GM19025 (cell line): ENCODE measurements around the gene C17orf50.

Experiments used
- ATAC-seq: cut with Tn5 transposase; IDR thresholded peaks from one replicate; pipeline ENCODE4 v1.9.1; 2021; ENCODE audit warnings: mild to moderate bottlenecking, low read depth, moderate library complexity; ENCODE audit not compliant: unreplicated experiment

Gene C17orf50

DNA sequence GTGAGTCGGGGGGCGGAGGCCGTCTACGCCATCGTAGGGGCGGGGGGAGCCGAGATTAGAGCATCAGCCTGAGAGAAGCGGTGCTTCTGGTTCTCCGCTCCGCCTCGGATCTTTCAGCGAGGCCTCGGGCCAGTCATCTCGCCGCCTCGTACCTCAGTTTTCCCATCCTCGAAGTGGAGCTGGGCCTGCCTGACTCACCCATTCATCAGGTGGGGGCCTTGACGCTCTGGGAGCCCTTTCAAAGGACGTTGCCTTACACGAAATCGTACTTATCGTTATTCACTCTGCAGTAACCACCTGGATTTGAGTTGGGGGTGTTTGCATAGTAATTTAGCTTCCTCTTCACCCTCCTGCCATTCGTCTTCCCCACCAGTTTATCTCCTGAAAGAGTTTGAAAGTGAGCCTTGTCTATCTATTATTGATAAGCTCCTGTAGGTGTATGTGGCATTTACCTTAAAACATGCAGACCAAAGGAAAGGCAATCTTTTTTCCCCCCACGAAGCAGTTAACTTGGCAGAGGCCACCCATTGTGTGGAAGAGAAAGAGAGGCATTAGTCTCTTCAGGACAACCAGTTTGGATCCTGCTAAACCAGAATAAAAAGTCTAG is 49.3 kb downstream of the C17orf50 start:
- no peak for ATAC-seq

DNA sequence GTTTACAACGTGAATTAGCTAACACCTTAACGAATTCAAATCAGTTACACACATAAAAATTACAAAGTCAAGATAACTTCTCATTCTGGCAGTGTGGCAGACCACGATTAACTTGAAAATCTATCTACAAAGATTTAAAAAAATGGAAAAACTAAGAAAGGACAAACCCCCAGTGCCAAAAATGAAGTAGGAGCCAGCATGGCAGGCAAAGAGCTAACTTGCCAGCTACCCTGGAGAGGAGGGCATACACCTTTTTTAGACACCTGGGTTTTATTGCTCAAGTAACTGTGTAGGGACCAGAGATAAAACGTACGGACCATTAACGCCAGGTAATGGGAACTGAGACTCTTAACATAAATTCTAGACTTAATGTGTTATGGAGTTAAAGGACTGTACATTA is 51.1 kb downstream of the C17orf50 start:
- ATAC-seq: no peak

- no peak for ATAC-seq
Observed at GRCh38 chr17:35812456-35812855, 51.8 kb downstream of the C17orf50 start.
